H7 (cell line): Measurements from ENCODE around the gene FAM168A. TPM values are rescaled to one million over a fixed set of nuclear protein-coding genes. Genes with fewer than 3 reads are reported as not detected.

Experiments used
- DNase-seq: peaks from one replicate; pipeline ENCODE4 v3.0.0; 2012
- H3K27me3 ChIP-seq: 2 replicates; pipeline ENCODE4 v1.6.0; 2011; ENCODE audit warnings: mild to moderate bottlenecking, low read length; ENCODE audit not compliant: control insufficient read depth, insufficient read depth
- H3K36me3 ChIP-seq: replicated peaks from 2 replicates; pipeline ENCODE4 v1.5.1; 2011; ENCODE audit warnings: low read length; ENCODE audit not compliant: control insufficient read depth, insufficient read depth
- H3K4me3 ChIP-seq: 2 replicates; pipeline ENCODE4 v1.5.1; 2011; ENCODE audit warnings: low read depth, mild to moderate bottlenecking, control low read depth, low read length, moderate library complexity; ENCODE audit not compliant: insufficient read depth
- total RNA-seq: library from RNA; depleted of rRNA; stranded (reverse); fragments of >200 nt; shearing (Covaris generic); gene quantifications from 2 replicates; pipeline ENCODE4 v1.2.3, GENCODE V29; 2014

The FAM168A gene
- total RNA-seq, 1 experiment from 2014 or later: 13.1 TPM

DNA sequence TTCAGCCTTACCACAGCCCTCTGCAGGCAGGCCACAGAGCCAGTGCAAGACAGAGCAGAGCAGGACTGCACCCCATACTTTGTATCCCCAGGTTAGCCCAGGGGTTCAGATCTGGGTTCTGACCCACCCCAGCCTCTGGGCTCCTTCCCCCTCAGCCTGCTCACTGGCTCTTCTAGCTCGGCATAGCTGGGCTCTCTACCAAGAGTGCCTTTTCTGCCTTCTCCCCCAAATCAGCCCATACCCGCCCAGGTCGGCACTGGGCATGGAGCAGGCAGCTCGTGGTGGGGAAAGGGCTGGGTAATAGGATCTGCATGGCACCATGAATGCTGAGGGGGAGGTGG is 213.4 kb downstream of the FAM168A start:
- Histone ChIP-seq H3K36me3 (no peaks in the 10 kb centered on the region), H3K4me3 (no peak overlapping the region)
- DNase-seq: no peak

GRCh38 chr11:73384125-73384441 is 213.8 kb downstream of the FAM168A start:
- Histone ChIP-seq H3K36me3 (no peaks in the 10 kb centered on the region), H3K4me3 (no peak overlapping the region), H3K27me3 (no peaks in the 10 kb centered on the region)
- no peak for DNase-seq

More for the DNA sequence above, 213.4 kb downstream of the FAM168A start:
- H3K27me3 ChIP-seq: no peaks in the 10 kb centered on the region

- H3K27me3 ChIP-seq: no peaks in the 10 kb centered on the region
- no peak for DNase-seq
- H3K36me3 ChIP-seq: no peaks in the 10 kb centered on the region
- H3K4me3 ChIP-seq: no peak overlapping the region
Observed at GRCh38 chr11:73383249-73384124, 214.4 kb downstream of the FAM168A start.

DNA sequence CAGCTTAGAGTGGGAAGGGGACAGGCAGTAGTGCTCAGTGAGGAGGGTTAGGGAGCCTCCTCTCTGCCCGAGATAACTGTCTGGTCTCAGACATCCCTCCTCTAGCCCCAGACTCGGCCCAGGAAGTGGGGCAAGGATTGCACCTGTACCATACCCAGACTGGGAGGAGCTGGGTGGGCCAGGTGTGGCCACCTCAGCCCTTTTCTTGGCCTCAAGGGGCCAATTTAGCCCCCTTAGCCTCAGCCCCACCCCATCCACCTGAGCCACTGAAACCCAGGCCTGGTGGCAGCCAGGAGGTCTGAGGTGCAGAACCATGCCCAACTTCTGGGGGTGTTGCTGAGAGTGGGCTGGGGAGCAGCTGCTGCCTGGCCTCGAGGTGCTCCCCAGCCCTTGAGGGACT is 215.2 kb downstream of the FAM168A start:
- DNase-seq: no peak
- Histone ChIP-seq H3K36me3 (no peaks in the 10 kb centered on the region), H3K27me3 (no peaks in the 10 kb centered on the region)

DNA sequence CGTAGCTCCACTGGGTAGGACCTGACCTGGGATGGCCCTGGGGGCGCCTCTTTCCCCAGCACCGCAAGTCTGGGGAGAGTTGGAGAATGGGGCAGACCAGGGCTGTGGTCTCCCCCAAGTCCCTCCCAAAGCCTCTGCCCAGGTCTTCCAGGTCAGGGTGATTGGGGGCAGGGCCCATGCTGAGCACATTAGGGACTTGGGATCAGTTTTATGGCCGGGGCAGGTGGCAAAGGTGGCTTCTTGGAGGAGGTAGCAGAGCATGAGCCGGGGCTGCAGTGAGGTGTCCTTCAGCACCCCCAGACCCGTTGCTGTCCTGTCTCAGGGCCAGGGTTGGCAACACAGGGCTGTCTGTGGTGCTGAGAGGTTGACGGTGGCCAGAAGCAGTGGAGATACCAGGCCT is 215.7 kb downstream of the FAM168A start:
- Histone ChIP-seq H3K36me3 (no peaks in the 10 kb centered on the region), H3K4me3 (no peak overlapping the region), H3K27me3 (peaks cover under 1% of the 10 kb centered on the region; the same call in 1 of the 2 replicates)
- no peak for DNase-seq

More for the DNA sequence above, 215.2 kb downstream of the FAM168A start:
- H3K4me3 ChIP-seq: no peak overlapping the region

- no peak overlapping the region for H3K4me3 ChIP-seq
- H3K27me3 ChIP-seq: peaks cover 3% of the 10 kb centered on the region
- no peak for DNase-seq
- no peaks in the 10 kb centered on the region for H3K36me3 ChIP-seq
Observed at GRCh38 chr11:73381589-73381988, 216.3 kb downstream of the FAM168A start.

DNA sequence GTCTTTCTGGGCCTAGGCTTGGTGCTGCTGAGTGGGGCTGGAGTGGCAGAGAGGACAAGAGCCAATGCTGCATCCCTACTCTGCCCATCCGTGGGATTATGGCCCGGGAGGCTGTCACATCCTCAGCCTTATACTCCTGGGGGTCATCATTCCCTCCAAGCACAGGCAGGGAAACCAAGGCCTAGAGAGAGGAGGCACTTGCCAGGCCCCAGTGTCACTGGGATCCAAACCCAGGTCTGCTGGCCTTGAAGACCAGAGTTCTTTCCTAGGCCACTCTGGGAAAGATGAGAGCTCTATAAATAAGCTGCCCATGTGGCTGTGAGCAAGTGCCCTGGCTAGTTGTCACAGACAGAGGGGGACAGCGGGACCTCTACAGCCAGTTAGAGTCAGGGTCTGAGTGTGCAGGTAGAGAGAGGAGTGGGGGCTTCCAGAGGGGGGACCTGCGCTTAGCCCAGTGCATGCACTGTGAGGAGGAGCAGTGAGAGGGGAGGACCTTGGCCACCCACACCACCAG is 217.0 kb downstream of the FAM168A start:
- H3K36me3 ChIP-seq: no peaks in the 10 kb centered on the region
- H3K27me3 ChIP-seq: peaks cover 3% of the 10 kb centered on the region
- no peak for DNase-seq
- H3K4me3 ChIP-seq: no peak overlapping the region

- Histone ChIP-seq H3K27me3 (peaks cover 3% of the 10 kb centered on the region), H3K36me3 (no peaks in the 10 kb centered on the region), H3K4me3 (no peak overlapping the region)
- DNase-seq: no peak
Observed at GRCh38 chr11:73380331-73380730, 217.6 kb downstream of the FAM168A start.

DNA sequence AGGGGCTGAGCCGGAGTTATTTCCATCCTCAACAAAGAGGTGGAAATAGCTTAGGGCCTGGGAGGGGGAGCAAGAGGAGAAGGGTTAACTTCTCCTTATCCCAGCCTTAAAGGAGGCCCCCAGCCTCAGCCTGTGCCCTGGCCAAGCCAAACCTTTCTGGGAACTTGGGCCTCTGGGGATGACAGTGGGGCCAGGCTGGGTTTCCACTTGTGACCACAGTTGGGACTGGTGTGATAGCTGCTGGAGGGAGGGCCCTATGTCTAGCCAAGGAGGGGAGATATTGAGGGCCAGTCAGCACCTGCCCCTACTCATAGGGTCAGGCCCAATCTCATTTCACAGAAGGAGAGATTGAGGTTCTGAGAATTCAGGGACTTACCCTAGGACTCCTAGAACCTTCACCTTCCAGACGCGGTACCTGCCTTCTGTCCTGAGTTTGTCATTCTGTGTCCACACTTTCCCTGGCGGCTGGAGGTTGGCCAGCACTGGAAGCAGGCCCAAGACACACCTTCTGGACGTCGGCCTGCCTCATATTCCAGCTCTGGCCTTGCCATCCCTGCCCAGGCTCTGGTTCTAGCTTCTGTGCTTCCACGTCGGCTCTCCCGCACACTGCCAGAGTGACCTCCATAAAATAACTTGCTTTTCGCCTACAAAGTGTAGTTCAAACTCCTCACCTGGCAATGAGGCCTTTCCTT is 218.6 kb downstream of the FAM168A start:
- Histone ChIP-seq H3K4me3 (no peak overlapping the region), H3K27me3 (peaks cover 3% of the 10 kb centered on the region), H3K36me3 (no peaks in the 10 kb centered on the region)
- DNase-seq: no peak

DNA sequence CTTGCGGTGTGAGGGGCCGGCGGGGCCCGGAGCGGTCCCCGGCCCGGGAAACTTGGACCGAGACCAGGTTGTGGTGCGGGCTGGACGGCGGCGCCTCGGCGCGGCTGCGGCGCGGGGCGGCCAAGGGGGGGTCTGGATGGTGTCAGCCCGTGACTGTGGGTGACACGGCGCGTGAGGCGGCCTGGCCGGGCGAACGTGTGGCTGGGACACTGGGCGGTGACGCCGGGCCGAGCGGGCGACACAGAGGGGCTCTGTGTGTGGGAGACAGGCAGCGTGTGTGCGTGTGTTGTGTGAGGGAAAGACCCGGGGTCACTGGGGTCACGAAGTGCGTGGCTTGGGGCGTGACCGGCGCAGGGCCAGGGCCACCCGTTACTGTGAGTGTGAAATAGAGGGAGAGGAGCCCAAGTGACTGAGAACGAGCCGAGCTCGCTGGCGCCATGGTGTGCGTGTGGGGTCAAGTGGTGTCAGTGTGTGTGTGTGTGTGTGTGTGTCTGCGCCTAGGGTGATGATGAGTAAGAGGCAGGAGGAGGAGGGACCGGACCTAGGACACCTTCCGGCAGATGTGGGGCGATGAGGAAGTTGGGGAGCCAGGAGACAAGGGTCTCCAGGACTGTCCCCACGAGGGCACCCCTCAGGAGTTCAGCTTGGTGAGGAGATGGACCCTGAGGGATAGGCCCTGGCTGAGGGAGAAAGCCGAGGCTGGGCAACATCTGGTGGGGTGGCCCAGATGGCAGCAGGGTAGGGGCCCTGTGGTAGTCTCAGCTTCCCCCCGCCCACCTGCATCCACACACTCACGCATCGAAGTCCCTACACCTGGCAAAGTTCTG is 220.9 kb downstream of the FAM168A start:
- H3K27me3 ChIP-seq: peaks cover 3% of the 10 kb centered on the region
- H3K36me3 ChIP-seq: no peaks in the 10 kb centered on the region
- peak; percentile 80 for DNase-seq
- peak overlapping the region; percentile 87 for H3K4me3 ChIP-seq

DNA sequence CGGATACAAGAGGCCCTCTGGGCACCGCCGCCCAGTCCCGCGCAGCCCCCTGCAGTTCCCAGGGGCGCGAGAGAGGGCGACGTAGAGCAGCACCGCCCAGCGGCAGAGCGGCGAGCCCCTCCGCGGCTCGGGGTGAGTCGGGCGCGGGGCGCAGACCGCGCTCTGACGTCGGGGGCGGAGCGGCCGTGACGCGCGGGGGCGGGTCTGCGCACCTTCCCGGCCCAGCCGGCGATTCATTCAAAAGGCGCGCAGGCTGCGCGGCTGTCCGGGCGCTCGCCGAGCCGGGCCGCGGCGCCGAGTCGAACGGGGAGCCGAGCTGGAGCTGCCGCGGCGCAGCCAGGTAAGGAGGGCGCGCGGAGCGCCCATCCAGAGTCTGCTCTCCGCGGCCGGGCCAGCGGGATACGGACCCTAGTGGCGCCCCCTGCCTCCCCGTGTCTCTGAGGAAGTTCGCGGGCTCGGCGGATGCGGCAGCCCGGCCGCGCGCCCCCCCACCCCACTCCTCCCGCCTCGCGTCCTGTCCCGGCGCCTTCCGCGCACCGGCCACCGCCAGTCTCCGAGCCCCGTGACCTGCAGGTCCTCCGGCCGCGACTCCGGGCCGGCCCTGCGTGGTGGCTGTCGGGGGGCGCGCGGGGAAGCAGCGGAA is 221.6 kb downstream of the FAM168A start, which contains the start of gene RELT:
TSS of gene RELT (plus strand) at position 240 of the 643 bp plus-strand sequence. CDS start 12,738 bp downstream, outside the sequence.
- DNase-seq: peak; percentile 100
- Histone ChIP-seq H3K4me3 (peak within 1 kb of the TSS; percentile 87), H3K36me3 (no peaks in the 10 kb centered on the region), H3K27me3 (peaks cover 3% of the 10 kb centered on the region)

GRCh38 chr11:73375830-73376159 is 222.1 kb downstream of the FAM168A start:
- Histone ChIP-seq H3K27me3 (peaks cover 3% of the 10 kb centered on the region), H3K36me3 (no peaks in the 10 kb centered on the region), H3K4me3 (no peak overlapping the region)
- no peak for DNase-seq

- H3K36me3 ChIP-seq: no peaks in the 10 kb centered on the region
- no peak overlapping the region for H3K4me3 ChIP-seq
- no peak for DNase-seq
- H3K27me3 ChIP-seq: peaks cover 3% of the 10 kb centered on the region
Observed at GRCh38 chr11:73374151-73374550, 223.8 kb downstream of the FAM168A start.

DNA sequence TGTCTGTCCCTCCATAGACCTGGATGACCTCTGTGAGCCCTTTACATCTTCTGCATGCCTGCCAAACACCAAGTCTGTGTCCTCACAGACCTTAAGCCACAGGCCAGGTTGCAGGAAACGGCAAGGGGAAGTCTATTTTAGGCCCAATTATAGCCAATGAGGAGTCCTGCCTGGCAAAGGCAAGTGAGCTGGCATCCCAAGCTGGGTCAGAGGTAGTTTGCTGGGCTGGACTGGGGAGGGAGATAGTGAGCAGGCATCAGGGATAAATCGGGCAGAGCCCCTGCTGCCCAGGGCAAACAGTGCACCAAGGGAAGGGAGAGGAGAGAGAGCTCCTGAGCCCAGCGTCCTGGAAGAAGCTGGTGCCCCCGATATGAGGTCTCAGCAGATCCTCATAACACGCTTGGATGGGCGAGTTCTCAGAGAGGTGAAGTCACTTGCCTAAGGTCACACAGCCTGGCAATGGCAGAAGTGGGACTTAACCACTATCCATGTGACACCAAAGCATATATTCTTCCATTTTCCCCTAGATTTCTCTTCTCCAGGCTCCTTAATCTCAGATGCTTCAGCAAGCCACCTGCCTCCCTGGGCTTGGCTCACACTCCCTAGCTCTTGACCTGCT is 225.4 kb downstream of the FAM168A start:
- H3K36me3 ChIP-seq: no peaks in the 10 kb centered on the region
- DNase-seq: peak; percentile 88
- H3K27me3 ChIP-seq: peaks cover 3% of the 10 kb centered on the region
- H3K4me3 ChIP-seq: no peak overlapping the region
